Superior temporal gyrus (tissue), 1 donor: Measurements from ENCODE around the gene SNPH.

Experiments
- DNase-seq: peaks from one replicate; pipeline ENCODE4 v3.0.0-alpha.2; 2016; ENCODE audit errors: extremely low spot score

Gene SNPH

DNA sequence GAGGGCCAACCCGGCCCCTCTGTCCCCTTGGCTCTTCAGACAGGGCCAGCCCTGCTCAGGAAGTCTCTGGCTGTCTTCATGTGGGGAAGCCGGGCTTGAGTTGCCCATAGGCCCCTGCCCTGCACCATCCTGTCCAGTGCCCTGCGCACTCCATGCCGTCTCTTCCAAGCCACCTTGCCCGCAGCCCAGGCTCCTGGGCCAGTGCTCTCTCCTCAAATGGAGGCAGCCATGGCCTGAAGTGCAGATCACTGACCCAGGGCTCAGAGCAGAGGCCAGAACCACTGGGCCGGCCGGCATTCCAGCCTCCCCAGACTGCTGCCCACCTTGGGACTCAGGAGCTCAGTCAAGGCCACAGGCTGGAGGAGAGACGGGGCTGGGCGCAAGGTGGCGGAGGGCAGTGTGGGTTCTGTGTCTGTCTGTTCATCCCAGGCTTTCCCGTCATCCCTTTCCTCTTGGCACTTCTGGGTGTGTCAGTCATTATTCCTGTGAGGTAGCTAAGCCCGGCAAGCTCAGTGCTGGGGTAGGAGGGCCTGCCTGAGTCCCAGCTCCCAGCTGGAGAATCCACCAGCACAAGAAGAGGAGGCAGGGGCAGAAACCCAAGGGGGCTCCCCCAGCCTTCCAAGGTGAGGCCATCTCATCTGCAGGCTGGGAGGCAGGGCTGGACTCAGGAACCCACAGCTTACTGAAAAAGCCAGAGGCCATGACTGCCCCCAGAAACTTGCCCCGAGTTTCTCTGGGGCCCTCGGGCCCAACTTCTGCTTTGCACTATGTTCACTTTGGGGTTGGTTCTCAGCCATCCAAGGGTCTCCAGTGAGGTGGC, 40.4 kb downstream of the SNPH start:
- no peak for DNase-seq

DNA sequence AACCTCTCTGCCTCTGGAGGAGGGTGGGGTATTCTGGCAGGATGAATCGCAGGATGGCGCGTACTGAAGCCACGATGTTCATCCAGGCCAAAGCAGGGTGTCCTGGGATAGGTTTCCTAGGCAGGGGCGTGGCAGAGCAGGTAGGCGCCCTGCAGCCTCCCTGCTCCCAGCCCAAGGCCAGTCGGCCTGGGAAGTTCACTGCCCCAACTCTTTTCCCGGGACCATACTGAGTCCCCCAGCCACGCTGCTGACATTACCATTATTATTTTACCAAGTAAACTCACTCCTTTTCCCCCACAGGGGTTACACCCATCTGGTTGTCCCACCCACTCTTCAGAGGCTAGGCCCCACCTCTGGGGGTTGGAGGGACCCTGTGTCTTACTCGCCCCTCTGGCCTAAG, 41.1 kb downstream of the SNPH start:
- no peak for DNase-seq

DNA sequence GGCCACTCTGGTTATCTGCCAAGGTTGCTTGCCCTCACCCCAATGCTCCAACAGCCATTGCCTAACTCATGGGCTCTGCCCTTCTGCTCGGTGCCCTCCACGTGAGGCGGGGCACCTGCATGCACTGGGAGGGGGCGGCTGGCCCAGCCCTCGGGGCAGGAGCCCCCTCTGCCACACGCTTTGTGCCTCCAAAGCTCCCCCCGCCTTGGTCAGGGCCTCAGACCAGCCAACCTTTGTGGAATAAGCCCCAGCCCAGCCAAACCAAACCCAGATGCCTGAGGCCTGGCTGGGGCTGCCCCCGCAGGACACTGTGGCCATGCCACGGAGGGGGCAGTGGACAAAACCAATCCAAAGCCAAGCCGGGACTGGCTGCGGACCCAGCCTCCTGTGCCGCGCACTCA, 41.5 kb downstream of the SNPH start:
- no peak for DNase-seq

DNA sequence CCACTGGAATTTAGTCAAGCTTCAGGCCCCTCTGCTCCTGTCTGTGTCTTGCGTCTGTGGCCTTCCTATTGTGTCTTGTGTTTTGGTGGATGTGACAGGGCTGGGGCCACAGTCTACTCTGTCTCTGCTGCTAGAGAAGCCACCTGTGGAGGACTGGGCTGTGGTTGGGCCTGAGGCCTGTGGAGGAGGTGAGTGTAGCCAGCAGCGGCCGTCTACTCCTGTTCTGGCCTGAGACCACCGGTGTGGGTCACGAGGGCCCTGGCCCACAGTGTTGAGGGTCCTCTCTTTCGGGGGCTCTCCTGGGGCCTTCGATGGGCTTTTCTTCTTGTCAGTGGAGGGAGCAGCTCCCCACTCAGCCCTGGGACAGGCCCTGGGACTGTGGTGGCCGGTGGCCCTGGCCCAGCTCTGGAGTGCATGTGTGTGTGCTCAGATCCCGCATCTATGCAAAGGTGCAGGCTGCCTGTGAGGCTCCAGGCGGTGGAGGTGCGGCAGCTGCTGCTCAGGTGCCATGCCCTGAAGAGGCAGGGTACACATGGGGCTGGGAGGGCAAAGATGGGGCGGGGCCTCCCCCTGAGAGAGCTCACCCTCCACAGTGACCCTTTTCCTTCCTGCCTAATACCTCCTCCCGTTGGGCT, 42.1 kb downstream of the SNPH start:
- DNase-seq = no peak

DNA sequence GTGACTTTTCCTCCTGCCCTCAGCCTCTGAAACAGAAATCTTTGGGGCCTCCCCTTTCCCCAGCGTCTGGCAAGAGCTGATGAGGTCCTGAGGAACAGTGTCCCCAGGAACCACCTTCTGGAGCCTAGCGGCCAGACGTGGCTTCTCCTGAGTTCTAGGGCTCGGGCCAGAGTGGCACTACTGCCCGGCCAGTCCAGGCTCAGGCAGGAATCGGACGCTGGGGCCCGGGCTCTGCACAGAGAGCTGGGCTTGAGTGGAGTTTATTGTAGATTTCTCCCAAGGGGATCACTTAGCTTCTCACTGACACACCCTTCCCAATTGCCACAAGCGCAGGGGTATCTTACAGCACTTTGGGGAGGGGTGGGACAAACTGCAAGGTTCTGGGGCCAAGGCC, 42.6 kb downstream of the SNPH start:
- DNase-seq = no peak

DNA sequence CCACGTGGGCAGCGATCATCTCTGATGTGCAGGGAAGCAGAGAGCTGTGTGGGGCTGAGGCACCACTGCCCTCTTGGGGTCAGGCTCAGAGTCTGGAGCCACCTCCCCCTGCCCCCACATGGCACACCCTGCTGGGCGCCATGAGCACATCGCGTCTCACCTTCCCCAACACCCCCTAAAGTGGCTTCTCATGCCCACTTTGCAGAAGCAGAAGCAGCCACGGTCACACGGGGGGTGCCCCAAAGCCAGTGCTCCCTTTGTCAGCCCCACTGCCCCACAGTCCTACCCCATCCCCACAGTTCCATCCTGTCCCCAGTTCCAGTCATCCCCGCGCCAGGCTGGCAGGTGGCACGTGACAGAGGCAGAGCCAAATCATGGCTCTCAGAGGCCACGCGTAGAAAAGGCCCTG, 43.3 kb downstream of the SNPH start:
- DNase-seq = no peak

DNA sequence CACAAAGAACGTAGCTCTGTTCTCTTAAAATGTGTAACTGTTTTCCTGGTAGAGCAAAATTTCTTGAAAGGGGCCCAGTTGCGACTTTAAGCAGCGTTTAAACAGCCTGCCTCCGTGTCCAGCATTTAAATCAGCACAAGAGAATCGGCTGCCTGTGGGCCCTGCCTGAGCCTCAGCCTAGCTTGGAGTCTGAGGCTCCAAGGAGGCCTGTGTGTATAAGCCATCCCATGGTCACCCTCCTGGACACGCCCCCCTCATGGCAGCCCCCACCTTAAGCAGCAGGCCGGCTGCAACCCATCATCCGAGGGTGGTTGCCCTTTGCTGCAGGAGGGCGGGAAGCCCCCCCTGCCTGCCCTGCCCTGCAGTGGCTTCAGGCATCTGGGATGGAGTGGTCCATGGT, 44.0 kb downstream of the SNPH start:
- DNase-seq = peak; percentile 44

DNA sequence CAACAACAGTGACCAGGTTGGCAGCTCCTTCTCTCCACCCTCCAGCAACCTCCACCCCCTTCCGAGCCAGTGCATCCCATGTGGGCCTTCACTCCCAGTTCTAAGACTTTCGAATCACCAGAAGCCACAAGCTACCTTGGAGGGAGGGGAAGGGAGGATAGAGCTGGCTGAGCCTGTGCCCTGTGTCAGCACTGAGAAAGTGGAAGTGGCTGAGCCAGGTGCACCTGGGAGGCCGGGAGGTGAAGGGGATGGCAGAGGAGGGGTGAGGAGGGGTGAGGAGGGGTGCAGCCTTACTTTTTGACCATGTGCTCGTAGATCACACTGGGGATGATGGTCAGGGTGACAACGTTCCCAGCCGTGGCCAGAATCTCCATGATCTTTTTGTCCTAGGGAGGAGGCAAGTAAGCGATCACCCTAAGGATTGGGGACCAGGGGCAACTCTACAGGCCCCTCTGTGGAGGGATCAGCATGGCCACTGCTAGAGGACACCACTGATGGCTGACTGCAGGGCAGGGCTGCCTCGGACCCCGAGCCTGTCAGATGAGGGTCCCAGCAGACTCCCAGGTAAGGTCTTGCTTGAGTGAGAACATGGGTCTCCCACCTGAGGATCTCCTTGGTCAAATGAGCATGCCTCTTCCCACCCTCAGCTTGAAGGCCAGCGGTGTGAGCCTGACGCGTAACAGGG, 44.6 kb downstream of the SNPH start:
- DNase-seq = no peak

DNA sequence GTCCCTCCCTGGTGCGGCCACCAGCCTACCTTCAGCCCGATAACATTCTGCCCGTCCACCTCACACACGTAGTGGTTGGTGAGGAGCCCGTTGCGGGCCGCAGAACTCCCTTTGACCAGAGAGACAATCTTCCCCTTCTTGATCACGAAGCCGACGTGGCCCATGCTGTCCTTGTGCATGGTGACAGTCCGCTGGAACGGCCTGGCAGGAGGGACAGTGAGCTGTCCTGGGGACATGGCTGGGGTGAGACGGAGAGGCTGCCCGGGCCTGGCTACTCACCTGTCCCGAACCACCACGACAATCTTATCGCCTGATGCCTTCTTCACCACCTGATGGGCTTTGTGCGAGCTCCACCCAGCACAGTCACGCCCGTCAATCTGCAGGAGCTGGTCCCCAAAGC, 46.2 kb downstream of the SNPH start:
- DNase-seq = no peak

DNA sequence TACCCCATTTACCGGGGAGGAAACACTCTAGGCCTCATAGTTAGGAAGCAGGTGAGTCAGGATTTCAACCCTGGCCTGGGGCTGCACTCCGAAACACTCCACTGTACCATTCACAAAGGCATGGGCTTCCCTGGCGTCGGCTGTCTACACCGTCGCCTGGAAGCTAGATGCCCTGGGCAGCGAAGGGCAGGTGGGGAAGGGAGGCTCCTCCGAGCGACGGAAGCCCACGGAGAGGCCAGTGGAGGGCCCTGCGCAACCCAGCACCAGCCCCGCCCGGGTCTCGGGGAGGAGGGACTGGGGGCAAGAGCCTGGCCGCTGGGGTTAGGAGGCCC, 46.8 kb downstream of the SNPH start:
- DNase-seq = no peak

DNA sequence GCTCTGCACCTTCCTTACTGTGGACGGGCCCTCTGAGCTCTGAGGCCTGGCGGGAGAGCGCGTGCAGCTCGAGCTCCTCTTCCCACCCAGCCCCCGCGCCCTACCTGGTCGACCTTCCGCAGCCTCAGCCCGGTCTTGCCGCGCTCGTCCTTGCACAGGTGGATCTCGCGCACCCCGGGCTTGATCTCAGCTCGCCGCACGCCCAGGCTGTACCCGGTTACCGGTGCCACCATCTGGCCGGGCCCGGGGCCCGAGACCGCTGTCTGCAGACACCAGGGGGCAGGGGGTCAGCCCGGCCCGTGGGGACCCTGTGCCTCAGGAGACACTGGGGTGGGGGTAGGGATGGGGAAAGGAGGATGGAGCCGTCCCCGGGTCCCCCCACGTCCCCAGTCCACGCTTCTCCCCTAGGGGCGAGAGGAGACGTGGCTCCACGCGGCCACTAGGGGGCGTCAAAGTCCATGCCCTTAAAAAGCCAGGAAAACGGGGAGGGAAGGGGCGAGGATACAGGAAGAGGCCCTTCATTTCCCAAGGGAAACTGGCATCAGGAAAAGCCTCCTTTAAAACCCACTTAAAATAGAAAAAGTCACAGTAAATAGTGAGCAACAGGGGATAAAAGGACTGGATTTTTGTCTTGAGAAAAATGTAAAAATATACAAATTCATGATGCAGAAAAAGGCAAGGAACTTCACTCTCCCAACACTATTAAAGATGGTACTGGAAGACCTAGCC, 47.3 kb downstream of the SNPH start:
- DNase-seq = peak; percentile 90

DNA sequence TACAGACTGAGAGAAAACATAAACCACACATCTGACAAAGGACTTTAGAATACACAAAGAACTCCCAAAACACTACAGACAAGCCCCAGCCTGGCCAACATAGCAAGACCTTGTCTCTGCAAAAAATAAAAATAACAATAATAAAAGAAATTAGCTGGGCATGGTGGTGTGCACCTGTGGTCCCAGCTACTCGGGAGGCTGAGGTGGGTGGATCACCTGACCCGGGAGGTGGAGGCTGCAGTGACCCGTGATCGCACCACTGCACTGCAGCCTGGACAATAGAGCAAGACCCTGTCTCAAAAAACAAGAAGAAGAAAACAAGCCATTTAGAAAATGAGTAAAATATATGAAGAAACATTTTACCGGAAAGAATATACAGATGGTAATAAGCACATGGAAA, 49.7 kb downstream of the SNPH start:
- DNase-seq = no peak

DNA sequence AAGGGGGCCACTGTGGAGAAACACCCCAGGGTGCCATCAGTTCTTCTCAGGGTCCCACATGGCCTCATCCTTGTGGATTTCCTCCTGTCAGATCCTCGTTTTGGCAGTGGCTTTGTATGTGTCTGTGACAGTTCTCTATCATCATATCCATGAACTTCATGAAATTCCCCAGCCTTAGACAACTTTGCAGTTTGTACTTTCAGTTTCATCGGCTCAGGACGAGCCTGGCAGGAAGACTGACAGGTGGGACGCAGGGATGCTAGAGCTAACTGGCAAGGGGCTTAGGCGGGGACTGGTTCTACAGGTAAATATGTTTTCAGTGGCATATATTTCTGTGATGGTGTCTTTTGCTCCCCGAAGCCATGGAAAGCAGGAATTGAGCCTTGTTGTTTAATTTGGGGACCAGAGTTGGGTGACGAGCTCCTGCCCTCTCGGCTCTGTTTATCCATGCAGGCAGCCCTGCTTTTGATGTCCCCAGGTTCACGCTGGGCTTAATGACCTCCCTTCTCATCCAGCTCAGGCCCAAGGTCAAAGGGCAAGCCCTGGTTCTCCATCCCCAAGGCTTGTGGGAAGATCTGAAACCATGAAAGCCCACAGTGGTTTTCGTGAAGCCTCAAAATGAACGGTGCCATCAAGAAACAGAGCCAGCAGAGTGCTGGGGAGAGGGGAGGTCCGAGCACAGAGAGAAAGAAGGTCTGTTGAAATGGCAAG, 51.6 kb downstream of the SNPH start:
- no peak for DNase-seq

DNA sequence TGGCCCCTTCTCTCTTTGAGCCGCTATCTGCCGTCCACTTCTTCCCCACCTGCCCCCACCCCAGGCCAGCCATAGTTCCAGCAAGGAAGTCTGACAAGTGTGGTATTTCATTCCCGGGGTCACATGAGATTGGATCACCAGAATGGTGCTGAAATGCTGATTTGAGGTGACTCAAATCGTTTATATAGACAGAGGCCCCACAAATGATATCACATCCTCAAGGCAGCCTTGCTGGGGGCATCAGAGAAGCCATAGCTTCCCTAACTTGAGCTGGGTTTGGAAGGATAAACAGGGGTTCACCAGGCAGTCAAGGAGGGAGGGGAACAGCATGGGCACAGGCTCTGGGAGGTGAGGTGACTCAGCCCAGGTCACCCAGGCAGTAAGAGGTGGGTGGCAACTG, 53.0 kb downstream of the SNPH start:
- DNase-seq = no peak

DNA sequence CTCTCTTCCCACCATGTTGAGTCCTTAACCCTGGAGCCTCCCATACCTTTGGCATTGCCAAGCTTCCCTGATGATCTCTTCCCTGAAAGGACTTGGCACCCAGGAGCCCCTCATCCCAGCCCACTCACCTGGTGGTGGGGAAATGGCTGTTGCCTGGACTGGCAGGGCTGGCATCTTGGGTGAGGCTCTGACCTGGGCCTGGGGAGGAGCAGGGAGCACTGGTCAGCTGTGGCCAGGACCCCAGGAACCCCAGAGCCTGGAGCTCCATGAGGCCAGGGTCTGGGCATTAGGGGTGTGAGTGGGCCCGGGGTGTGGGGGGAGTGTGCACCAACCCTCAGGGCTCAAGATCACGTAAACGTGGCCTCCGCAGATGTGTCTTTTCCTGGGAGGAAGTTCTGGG, 53.4 kb downstream of the SNPH start:
- DNase-seq = no peak

DNA sequence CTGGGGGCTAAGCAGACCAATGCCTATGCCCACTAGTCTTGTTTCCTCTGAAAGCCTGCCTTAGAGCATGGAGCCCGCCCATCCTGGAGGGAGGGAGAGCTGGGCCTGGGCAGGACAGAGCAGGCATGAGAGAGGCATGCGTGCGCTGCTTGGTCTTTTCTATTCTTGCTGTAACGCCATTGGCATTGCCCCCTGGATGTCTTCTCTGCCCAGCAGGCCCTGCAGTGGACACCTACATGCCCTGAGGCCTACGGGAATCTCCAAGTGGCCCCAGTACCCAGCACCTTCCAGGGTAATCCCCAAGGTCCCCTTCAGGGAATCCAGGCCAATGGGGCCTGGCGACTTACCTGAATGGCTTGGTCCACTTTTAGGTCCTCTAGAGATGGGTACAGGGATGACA, 53.9 kb downstream of the SNPH start:
- DNase-seq = no peak

DNA sequence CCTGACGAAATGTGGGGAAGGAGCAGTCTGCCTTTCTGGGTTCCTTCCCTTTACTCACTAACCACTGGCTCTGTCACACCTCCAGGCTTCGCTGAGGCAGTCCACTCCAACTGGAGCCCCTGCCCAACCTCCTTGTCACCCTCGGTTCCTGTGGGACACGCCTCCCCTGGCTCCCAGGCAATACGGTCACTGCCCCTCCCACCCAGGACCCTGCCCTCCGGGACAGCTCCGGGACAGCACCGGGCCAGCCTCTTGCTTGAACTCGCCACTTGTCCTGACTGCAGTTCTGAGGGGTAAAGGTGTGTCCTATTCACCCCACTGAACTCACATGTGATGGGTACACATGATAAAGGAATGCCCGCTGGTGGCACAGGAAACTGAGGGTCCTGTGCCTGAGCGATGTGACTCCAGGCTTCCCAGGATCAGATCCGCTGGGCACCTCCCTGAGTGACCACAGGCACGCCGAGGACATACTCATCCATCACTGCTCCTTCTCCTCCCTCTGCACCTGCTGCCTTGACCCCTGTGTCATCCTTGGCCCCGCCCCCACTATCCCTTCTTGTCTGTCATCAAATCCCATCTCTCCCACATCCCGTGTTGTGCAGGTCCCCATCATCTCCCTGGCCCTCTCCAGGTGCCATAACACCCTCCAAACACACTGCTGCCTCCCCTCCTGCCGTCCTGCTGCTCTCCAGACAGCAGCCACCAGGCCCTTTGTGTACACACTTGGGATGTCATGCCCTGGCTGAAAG, 55.0 kb downstream of the SNPH start:
- no peak for DNase-seq

DNA sequence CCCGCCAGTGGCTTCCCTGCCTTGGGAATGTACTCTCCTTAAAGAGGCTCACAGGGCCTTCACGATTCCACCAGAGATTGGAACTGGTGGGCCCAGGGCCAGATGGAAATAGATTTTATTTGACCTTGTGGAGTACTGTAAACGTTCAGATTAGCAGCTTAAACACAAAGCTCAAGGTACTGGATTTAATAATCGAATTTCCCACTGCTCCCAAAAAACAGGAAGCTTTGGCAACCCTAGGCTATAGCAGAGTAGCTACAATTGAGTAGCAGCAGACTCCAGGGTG, 55.5 kb downstream of the SNPH start:
- DNase-seq = no peak

DNA sequence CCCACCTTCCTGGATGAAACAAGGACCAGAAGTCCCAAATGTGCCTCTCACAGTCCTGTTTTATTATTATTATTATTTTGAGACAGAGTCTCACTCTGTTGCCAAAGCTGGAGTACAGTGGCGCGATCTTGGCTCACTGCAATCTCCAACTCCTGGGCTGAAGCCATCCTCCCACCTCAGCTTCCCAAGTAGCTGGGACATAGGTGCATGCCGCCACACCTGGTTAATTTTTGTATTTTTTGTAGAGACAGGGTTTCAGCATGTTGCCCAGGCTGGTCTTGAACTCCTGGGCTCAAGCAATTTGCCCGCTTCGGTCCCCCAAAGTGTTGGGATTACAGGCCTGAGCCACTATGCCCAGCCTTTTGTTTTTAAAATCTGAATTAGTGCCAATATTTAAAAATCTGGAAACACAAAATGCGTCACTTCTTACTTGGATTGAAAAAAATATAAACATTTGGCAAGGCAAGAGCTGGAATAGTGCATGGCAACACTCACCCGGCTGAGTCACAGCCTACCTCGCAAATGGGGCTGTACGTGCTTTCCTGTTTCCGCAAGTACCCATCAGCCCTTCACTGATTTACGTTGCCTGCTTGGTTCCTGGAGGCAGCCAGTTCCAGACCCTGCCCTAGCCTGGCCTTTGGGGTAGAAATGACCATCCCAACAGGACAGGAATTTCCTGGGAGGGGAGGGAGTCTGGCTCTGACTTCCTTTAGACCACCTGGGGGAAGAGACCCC, 56.6 kb downstream of the SNPH start:
- peak; percentile 24 for DNase-seq

DNA sequence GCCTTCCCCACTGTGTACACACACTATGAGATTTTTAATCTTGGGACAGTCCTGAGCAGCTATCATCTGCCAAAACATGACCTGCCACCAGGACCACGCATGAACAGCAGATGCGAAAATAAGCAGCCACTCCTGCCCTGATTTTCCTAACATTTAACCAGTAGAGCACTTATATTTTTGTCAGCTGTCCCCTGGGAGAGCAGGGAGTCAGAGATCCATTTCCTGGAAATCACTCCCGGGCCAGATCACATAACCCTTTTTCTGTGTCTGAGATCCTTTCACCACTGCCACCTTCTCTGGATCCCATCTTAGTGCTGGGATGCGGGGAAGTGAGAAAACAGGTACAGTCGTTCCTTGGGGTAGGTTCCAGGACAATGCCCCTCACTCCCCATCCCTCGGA, 57.2 kb downstream of the SNPH start:
- no peak for DNase-seq
